SIG-M5 treated with dmso at 0.1 percent for 504 hours (cell line): ENCODE measurements around the gene CELF2.

Experiments
- DNase-seq: peaks from one replicate; lab custom pipeline; 2025; ENCODE audit not compliant: unreplicated experiment; lab: John Stamatoyannopoulos, UW

The CELF2 gene

GRCh38 chr10:11317936-11318670, 300.4 kb downstream of the CELF2 start:
- no peak for DNase-seq

GRCh38 chr10:11318826-11319598, 301.3 kb downstream of the CELF2 start:
- no peak for DNase-seq

DNA sequence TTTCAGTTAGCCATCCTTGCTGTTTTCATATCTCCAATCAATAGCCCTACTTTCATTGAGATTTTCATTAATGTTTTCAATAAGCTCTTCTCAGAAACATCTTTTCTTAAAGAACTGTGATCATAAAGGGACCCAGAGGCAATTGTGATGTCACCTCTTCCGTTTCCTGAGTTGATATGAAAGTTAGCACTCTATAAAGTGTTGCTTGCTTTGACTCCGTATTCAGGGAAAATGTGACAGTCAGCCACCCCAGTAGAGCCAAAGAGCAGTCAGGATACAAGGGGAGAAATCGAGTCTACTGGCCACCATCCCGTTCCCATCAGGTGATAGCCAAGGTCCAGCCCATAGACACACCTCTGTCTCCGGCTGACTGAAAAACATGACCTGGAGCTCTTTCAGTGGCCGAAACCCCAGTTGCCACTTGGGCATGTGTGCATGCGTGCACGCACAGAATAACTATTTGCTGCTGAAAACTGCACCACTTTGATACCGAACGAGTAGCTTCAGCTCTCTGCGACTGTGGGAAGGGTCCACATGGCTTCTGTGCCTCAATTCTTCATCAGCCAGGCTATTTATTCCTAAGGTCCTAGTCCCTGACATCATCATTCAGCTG, 302.4 kb downstream of the CELF2 start:
- DNase-seq = no peak

- no peak for DNase-seq
Measured at GRCh38 chr10:11320809-11321520, 303.3 kb downstream of the CELF2 start.

GRCh38 chr10:11322698-11323097, 305.0 kb downstream of the CELF2 start:
- DNase-seq = no peak

- no peak for DNase-seq
Measured at GRCh38 chr10:11324761-11325321, 307.2 kb downstream of the CELF2 start.

GRCh38 chr10:11325817-11326216, 308.1 kb downstream of the CELF2 start:
- no peak for DNase-seq

DNA sequence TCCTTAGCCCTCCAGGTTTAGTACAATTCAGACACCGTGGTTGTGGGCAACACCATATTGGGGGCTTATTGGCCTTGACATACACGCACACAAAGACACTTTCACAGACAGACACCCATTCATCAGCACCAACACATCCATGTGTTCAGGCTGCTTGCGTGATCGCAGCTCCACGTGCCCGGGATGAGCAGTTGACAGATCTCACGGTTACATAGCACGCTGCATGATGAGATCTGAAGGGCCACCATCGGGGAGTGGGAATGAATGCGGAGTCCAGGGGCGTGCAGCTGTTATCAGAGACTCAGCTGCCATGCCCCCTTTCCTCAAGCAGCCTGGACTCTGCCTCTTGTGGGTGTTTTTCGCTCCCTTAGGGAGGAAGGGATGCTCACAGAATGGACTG, 308.6 kb downstream of the CELF2 start:
- DNase-seq = no peak

GRCh38 chr10:11326913-11327616, 309.4 kb downstream of the CELF2 start:
- no peak for DNase-seq

GRCh38 chr10:11328264-11329061, 310.8 kb downstream of the CELF2 start:
- peak; percentile 58 for DNase-seq

- DNase-seq = peak; percentile 77
Measured at GRCh38 chr10:11329062-11329673, 311.5 kb downstream of the CELF2 start.

DNA sequence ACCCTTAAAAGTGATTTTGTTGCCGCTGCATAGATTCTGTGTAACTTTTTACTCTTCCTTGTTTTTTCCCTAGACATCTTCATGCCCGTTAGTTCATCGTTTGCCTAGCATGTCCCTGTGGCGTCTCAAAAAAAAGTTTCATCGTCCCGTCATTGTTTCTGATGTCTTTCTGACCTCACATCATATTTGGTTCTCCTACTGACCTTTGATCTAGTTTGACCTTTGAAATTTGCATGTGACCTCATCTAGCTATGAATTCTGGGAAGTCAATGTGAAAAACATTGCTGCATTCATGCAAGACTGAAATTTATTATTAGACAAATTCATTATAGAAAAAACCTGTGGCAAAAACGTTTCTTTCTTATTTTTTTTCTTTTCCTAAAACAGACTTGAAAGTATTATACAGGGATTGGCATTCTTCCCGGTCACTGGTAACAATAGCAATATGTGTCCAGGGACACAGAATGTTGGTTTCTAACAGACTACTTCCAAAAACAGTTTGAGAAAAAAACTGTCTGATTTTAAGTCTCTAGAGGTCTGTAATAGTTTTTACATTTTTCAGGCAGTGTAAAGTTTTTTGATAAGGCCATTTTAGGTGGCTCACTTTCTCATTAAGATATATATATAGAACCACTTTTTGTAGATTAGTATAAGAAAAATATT, 312.8 kb downstream of the CELF2 start:
- DNase-seq = no peak

- no peak for DNase-seq
Measured at GRCh38 chr10:11331046-11331577, 313.4 kb downstream of the CELF2 start.

- no peak for DNase-seq
Measured at GRCh38 chr10:11331726-11332125, 314.1 kb downstream of the CELF2 start.

GRCh38 chr10:11332846-11333245, 315.2 kb downstream of the CELF2 start:
- no peak for DNase-seq

- DNase-seq = no peak
Measured at GRCh38 chr10:11334436-11334835, 316.8 kb downstream of the CELF2 start.

- DNase-seq = peak; percentile 61
Measured at GRCh38 chr10:11335167-11335652, 317.5 kb downstream of the CELF2 start.

DNA sequence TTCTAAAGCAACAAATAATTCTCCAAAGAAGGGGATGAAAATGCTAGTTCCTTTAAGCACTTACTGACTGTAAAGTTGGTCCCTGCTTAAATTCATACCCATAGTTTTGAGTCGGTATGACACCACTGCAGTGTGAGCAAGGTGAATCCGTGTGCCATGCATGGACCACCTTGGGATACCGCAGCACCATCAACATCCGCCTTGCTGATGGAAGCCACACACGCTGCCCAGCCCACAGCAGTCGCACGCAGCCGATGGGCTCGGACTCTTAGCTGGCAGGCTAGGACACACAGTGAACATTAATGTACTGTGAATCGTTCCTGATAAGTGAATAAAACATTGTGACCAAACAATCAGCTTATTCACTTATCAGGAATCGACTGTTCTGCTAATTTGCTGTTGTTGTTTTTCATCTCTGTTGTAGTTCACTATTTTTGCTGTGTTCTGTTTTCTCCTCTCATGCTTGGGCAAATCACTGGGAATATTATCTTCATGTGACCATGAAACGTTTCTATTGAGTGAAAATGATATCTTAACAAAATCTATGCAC, 318.3 kb downstream of the CELF2 start:
- no peak for DNase-seq
